BE2C (cell line): ENCODE results near the gene UBL3.

ENCODE experiments used
- DNase-seq: peaks from one replicate; pipeline ENCODE4 v3.0.0-alpha.2; 2020
- H3K27me3 ChIP-seq: fragments of 250-450 bp; sonication (Bioruptor Pico); 2 replicates; pipeline ENCODE4 v1.5.1; 2020; ENCODE audit warnings: mild to moderate bottlenecking
- H3K36me3 ChIP-seq: fragments of 250-450 bp; sonication (Bioruptor Pico); 2 replicates; pipeline ENCODE4 v1.5.1; 2020; ENCODE audit warnings: mild to moderate bottlenecking
- H3K4me1 ChIP-seq: fragments of 250-450 bp; sonication (Bioruptor Pico); 2 replicates; pipeline ENCODE4 v1.5.1; 2020
- H3K4me3 ChIP-seq: 2 replicates; pipeline ENCODE4 v1.5.1; 2011; ENCODE audit warnings: low read depth, low read length
- H3K9me3 ChIP-seq: fragments of 250-450 bp; sonication (Bioruptor Pico); 2 replicates; pipeline ENCODE4 v1.5.1; 2020
- TF ChIP-seq, protein P1 (sequence below): IDR thresholded peaks from 2 replicates; pipeline ENCODE4 v1.5.1; 2012; ENCODE audit warnings: mild to moderate bottlenecking, low read depth, low read length

The UBL3 gene

DNA sequence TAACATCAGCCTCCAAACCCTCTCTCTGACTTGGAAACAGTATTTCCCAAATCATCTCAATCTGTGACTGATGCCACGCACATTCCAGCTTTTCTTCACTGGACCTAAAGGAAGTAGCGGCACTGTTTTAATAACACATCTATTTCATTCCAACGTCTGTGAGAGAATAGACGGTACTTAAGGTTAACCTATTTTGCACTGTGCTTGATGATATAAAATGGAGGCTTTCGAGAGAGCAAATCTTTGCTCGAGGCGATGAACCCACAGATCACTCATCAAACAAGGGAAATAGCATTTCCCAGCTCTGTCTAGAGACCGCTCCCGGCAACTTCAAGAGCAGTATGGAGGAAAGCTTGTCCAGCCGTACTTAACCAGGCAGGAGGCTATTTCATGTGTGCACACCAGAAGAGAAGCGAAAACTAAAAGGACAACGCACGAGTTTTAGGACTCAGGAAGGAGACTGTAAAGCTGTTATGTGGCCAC lies 2.9 kb downstream of the UBL3 start:
- Histone ChIP-seq H3K4me3 (peak overlapping the region; percentile 83), H3K36me3 (no peaks in the 10 kb centered on the region), H3K27me3 (no peaks in the 10 kb centered on the region), H3K9me3 (no peaks in the 10 kb centered on the region), H3K4me1 (peaks cover 3% of the 10 kb centered on the region; the same call in 1 of the 2 replicates)
- peak; percentile 38 for DNase-seq
- TF ChIP-seq, protein P1, sequence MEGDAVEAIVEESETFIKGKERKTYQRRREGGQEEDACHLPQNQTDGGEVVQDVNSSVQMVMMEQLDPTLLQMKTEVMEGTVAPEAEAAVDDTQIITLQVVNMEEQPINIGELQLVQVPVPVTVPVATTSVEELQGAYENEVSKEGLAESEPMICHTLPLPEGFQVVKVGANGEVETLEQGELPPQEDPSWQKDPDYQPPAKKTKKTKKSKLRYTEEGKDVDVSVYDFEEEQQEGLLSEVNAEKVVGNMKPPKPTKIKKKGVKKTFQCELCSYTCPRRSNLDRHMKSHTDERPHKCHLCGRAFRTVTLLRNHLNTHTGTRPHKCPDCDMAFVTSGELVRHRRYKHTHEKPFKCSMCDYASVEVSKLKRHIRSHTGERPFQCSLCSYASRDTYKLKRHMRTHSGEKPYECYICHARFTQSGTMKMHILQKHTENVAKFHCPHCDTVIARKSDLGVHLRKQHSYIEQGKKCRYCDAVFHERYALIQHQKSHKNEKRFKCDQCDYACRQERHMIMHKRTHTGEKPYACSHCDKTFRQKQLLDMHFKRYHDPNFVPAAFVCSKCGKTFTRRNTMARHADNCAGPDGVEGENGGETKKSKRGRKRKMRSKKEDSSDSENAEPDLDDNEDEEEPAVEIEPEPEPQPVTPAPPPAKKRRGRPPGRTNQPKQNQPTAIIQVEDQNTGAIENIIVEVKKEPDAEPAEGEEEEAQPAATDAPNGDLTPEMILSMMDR, result no peak

DNA sequence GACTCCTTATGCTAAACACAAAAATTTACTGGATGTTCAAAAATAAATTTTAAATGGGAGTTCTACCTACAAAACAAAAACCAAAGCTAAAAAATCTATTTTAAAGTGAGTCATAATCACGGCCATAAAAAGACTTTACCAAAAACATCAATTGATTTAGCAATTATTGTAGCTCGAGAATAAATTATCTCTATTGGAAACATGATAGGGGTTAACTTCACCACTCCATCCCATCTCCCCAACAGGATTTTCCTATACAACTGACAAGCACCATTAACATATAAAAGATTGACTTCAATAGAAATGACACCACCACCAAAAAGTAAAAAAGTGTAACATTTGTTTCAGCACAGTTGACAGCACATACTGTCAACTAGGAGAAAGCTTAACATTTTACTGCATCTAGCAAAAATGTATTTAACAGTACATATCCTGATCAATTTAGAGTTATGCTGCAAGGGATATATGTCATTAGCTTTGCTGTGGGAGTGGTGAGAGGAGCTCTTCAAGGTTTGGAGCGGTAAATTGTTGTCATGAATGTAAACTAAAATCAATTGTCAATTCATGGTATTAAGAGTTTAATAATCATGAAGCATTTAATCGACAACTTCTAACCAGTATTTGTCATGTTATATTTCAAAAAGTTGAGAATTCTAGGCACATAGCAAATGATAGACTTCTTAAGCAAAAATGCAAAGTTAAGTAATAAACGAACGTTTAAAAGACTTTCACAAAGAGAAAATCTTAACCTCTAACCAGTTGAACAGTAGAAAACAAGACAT lies 3.8 kb downstream of the UBL3 start:
- no peak for DNase-seq
- TF ChIP-seq, protein P1, result no peak
- no peaks in the 10 kb centered on the region for H3K9me3 ChIP-seq
- peak overlapping the region; percentile 83 for H3K4me3 ChIP-seq
- no peaks in the 10 kb centered on the region for H3K27me3 ChIP-seq
- H3K36me3 ChIP-seq, result no peaks in the 10 kb centered on the region
- peaks cover 3% of the 10 kb centered on the region; the same call in 1 of the 2 replicates for H3K4me1 ChIP-seq

- no peak for DNase-seq
- H3K36me3 ChIP-seq, result no peaks in the 10 kb centered on the region
- no peaks in the 10 kb centered on the region for H3K9me3 ChIP-seq
- no peak overlapping the region for H3K4me3 ChIP-seq
- no peaks in the 10 kb centered on the region for H3K27me3 ChIP-seq
- TF ChIP-seq, protein P1, result no peak; the same call in 1 of the 2 replicates
- H3K4me1 ChIP-seq, result peaks cover 3% of the 10 kb centered on the region; the same call in 1 of the 2 replicates
Measured at GRCh38 chr13:29845440-29846056, 4.9 kb downstream of the UBL3 start.

DNA sequence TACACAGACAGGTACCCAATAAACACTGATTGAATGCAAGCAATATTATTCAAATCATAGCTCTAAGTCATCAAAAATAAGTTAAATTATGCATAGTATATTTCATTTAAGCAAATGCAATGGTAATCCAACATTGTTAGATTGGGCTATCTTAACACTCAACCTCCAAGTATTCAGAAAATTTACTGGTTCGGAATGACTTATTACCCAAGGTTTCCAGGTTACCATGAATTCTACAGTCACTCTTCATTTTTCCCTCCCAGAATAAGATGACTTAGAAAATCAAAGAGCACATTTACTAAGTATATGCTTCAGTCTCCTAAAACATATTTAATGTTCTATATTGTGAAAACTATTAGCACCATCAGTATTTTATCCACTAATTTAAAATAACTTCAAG lies 6.0 kb downstream of the UBL3 start:
- H3K4me3 ChIP-seq, result no peak overlapping the region
- H3K9me3 ChIP-seq, result no peaks in the 10 kb centered on the region
- H3K27me3 ChIP-seq, result no peaks in the 10 kb centered on the region
- DNase-seq, result no peak
- no peaks in the 10 kb centered on the region for H3K36me3 ChIP-seq
- peaks cover 3% of the 10 kb centered on the region; the same call in 1 of the 2 replicates for H3K4me1 ChIP-seq
- TF ChIP-seq, protein P1, result no peak

GRCh38 chr13:29840585-29840984 lies 9.8 kb downstream of the UBL3 start:
- H3K4me1 ChIP-seq, result peaks cover 3% of the 10 kb centered on the region; the same call in 1 of the 2 replicates
- H3K36me3 ChIP-seq, result no peaks in the 10 kb centered on the region
- H3K27me3 ChIP-seq, result no peaks in the 10 kb centered on the region
- TF ChIP-seq, protein P1, result no peak
- no peaks in the 10 kb centered on the region for H3K9me3 ChIP-seq
- no peak overlapping the region for H3K4me3 ChIP-seq
- DNase-seq, result no peak
